Upper lobe of left lung (tissue), 4 donors: ENCODE results near the gene TIGIT.
"Not testable (repeated sequence)": the region's sequence is repeated elsewhere in the genome, so short reads cannot be mapped to it uniquely, and the experiment has no call there.

Source experiments
- POLR2A ChIP-seq, 4 donors: fragments of 450-650 bp; IDR thresholded peaks; one replicate each; pipeline ENCODE4 v1.5.1; 2016 to 2017; ENCODE audit warnings: antibody characterized with exemption in 4 of 4, mild to moderate bottlenecking in 2 of 4
- POLR2AphosphoS5 ChIP-seq, 2 donors: sonication (generic); formaldehyde crosslinking; IDR thresholded peaks; one replicate each; pipeline ENCODE4 v1.5.1; 2017; ENCODE audit warnings: antibody characterized with exemption in 2 of 2
- TF ChIP-seq, protein P1 (sequence below), 6 experiments: fragments of 450-650 bp in 4 of 6; fragments of 200-600 bp in 2 of 6; sonication (generic) in 2 of 6; IDR thresholded peaks; one replicate each; pipeline ENCODE4 v1.5.1; 2016 to 2019; ENCODE audit warnings: antibody characterized with exemption in 6 of 6

DNA sequence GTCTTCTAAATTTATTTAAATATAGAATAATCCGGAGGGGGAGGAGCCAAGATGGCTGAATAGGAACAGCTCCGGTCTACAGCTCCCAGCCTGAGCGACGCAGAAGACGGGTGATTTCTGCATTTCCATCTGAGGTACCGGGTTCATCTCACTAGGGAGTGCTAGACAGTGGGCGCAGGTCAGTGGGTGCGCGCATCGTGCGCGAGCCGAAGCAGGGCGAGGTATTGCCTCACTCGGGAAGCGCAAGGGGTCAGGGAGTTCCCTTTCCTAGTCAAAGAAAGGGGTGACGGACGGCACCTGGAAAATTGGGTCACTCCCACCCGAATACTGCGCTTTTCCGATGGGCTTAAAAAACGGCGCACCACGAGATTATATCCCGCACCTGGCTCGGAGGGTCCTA lies 17.0 kb upstream of the TIGIT start:
- TF ChIP-seq POLR2A, POLR2AphosphoS5 (IDR thresholded peaks at IDR 0.05): not testable (repeated sequence)
- TF ChIP-seq, protein P1, sequence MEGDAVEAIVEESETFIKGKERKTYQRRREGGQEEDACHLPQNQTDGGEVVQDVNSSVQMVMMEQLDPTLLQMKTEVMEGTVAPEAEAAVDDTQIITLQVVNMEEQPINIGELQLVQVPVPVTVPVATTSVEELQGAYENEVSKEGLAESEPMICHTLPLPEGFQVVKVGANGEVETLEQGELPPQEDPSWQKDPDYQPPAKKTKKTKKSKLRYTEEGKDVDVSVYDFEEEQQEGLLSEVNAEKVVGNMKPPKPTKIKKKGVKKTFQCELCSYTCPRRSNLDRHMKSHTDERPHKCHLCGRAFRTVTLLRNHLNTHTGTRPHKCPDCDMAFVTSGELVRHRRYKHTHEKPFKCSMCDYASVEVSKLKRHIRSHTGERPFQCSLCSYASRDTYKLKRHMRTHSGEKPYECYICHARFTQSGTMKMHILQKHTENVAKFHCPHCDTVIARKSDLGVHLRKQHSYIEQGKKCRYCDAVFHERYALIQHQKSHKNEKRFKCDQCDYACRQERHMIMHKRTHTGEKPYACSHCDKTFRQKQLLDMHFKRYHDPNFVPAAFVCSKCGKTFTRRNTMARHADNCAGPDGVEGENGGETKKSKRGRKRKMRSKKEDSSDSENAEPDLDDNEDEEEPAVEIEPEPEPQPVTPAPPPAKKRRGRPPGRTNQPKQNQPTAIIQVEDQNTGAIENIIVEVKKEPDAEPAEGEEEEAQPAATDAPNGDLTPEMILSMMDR (IDR thresholded peaks at IDR 0.05): not testable (repeated sequence)
